Measurements from ENCODE around the gene MYLIP.

DNA sequence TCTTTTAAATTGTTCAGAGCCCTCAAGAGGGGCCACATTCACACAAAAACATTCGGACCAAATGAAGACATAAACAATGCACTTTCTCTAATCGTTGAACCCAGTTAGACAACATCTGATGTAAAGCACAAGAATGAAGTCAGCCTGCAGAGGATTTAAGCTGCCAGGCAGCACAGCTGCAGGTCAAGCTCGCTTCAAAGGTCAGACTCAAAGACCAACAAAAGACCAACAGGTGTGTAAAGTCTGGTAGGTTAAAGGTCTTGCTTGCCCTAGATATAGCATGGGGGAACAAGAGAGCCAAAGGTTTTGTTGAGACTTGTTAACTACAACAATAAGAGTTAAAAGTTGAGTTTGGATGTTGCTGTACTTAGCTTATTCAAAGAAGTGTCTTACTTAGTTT is 26.7 kb upstream of the MYLIP start:
- TF ChIP-seq, protein P1, sequence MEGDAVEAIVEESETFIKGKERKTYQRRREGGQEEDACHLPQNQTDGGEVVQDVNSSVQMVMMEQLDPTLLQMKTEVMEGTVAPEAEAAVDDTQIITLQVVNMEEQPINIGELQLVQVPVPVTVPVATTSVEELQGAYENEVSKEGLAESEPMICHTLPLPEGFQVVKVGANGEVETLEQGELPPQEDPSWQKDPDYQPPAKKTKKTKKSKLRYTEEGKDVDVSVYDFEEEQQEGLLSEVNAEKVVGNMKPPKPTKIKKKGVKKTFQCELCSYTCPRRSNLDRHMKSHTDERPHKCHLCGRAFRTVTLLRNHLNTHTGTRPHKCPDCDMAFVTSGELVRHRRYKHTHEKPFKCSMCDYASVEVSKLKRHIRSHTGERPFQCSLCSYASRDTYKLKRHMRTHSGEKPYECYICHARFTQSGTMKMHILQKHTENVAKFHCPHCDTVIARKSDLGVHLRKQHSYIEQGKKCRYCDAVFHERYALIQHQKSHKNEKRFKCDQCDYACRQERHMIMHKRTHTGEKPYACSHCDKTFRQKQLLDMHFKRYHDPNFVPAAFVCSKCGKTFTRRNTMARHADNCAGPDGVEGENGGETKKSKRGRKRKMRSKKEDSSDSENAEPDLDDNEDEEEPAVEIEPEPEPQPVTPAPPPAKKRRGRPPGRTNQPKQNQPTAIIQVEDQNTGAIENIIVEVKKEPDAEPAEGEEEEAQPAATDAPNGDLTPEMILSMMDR (IDR thresholded peaks at IDR 0.05): no peak
- no peak for TF ChIP-seq EP300 (IDR thresholded peaks at IDR 0.05)
